Activated T-helper 2 cell treated with anti-CD3 and anti-CD28 coated beads, Interferon-gamma antibody, Interleukin-2, Interleukin-4, amounts not matched to agents 10 μg/mL and 5 μg/mL and 100 μg/mL, durations not matched to agents 14 hours and 24 hours and 36 hours (primary cell): Measurements from ENCODE around the gene KDM3A. TPM values are rescaled to one million over a fixed set of nuclear protein-coding genes. Genes with fewer than 3 reads are reported as not detected.
A peak's percentile ranks its signal among the peaks of the same experiment; 100 is the strongest.

ENCODE experiments used
- DNase-seq: peaks from one replicate; pipeline ENCODE4 v3.0.0; 2021; ENCODE audit warnings: low spot score
- H3K27ac Mint-ChIP-seq: one replicate; pipeline ENCODE4 v1.8.0; 2021; ENCODE audit warnings: mixed read lengths
- H3K27me3 Mint-ChIP-seq: one replicate; pipeline ENCODE4 v1.8.0; 2021; ENCODE audit warnings: low read depth, mixed read lengths
- H3K36me3 Mint-ChIP-seq: one replicate; pipeline ENCODE4 v1.8.0; 2021; ENCODE audit warnings: low read depth, mixed read lengths
- H3K4me1 Mint-ChIP-seq: one replicate; pipeline ENCODE4 v1.8.0; 2021; ENCODE audit warnings: low read depth, mixed read lengths
- H3K4me3 Mint-ChIP-seq: one replicate; pipeline ENCODE4 v1.8.0; 2021; ENCODE audit warnings: low read depth, mild to moderate bottlenecking, moderate library complexity, mixed read lengths
- H3K9me3 Mint-ChIP-seq: one replicate; pipeline ENCODE4 v1.8.0; 2021; ENCODE audit warnings: mixed read lengths
- intact Hi-C: fragments of 100-400 bp; cut with micrococcal nuclease; formaldehyde crosslinking; loops from one replicate; pipeline ENCODE4 v1.15.1; 2023
- total RNA-seq: library from RNA; stranded (reverse); gene quantifications from 2 replicates; pipeline ENCODE4 v1.2.3, GENCODE V29; 2022

The KDM3A gene
- total RNA-seq, 1 donor from 2014 or later = 74.5 TPM

DNA sequence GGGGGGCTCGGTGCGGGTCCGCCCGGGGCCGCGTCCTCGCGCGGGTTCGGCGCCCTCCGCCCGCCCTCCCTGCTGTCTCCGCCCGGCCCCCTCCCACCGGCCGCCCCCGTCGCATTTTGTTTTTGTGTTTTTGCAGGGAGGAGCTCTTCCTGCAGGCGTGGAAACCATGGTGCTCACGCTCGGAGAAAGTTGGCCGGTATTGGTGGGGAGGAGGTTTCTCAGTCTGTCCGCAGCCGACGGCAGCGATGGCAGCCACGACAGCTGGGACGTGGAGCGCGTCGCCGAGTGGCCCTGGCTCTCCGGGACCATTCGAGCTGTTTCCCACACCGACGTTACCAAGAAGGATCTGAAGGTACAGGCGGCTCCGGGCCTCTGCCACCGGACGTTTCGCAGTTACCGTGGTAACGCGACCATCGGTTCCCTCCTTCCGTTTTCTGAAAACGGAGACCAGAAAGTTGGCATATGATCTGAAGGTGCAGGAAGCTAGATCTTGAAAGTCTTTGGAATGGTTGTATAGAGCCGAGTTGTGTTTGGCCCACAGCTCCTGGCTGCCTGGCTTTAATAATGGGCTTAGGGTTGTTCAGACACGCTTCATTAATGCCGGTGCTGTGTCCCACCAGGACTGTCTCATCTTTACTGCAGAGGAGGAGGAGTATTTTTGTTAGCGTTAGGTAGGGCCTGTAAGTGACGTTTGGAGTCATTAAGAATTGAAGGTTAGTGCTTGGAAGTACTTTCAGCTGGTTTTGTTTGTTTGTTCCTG lies 891 bp downstream of the KDM3A start:
- peaks cover 43% of the 10 kb centered on the region for H3K4me1 Mint-ChIP-seq
- peaks cover 71% of the 10 kb centered on the region for H3K36me3 Mint-ChIP-seq
- DNase-seq = peak; percentile 65
- intact Hi-C loops = loop anchor here (2.0 to 5.0 kb wide), 9 partner anchors 23 to 590 kb away; partner anchors contain the start of genes CHMP3, IMMT, POLR1A and PTCD3
- peaks cover 33% of the 10 kb centered on the region for H3K9me3 Mint-ChIP-seq
- peak overlapping the region; percentile 94 for H3K27ac Mint-ChIP-seq
- peak overlapping the region; percentile 93 for H3K4me3 Mint-ChIP-seq
- H3K27me3 Mint-ChIP-seq = no peaks in the 10 kb centered on the region

GRCh38 chr2:86442642-86443005 lies 1.5 kb downstream of the KDM3A start:
- peak overlapping the region; percentile 93 for H3K4me3 Mint-ChIP-seq
- H3K36me3 Mint-ChIP-seq = peaks cover 77% of the 10 kb centered on the region
- H3K27ac Mint-ChIP-seq = peak overlapping the region; percentile 94
- H3K27me3 Mint-ChIP-seq = no peaks in the 10 kb centered on the region
- peaks cover 28% of the 10 kb centered on the region for H3K9me3 Mint-ChIP-seq
- peaks cover 47% of the 10 kb centered on the region for H3K4me1 Mint-ChIP-seq
- intact Hi-C loops = loop anchor here (2.0 to 5.0 kb wide), 5 partner anchors 22 to 590 kb away; partner anchors contain the start of genes POLR1A and PTCD3
- peak; percentile 78 for DNase-seq

- H3K4me1 Mint-ChIP-seq = peaks cover 58% of the 10 kb centered on the region
- peak overlapping the region; percentile 8 for H3K27ac Mint-ChIP-seq
- peak overlapping the region; percentile 93 for H3K4me3 Mint-ChIP-seq
- intact Hi-C loops = loop anchor here (2.0 to 5.0 kb wide), 5 partner anchors 21 to 591 kb away; partner anchors contain the start of genes POLR1A and PTCD3
- H3K27me3 Mint-ChIP-seq = no peaks in the 10 kb centered on the region
- peaks cover 17% of the 10 kb centered on the region for H3K9me3 Mint-ChIP-seq
- peaks cover 85% of the 10 kb centered on the region for H3K36me3 Mint-ChIP-seq
- no peak for DNase-seq
Measured at GRCh38 chr2:86443631-86444350, 2.6 kb downstream of the KDM3A start.

DNA sequence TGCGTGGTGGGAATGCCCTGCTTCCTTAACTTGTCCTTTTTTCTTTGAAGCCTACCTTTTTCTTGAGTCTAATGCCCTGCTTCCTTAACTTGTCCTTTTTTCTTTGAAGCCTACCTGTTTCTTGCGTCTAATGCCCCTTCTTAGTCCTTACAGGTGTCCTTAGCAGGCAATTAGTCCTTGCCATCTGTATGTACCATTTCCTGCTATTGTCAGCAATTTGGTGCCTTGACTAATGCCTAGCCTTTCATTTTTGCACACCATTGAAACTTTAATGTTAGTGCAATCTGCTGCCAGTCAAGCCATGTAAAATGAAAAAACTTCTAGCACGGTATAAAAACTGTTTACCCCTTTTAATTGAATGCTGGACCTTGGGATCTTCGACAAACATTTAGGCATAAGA lies 4.3 kb downstream of the KDM3A start:
- no peak overlapping the region for H3K4me3 Mint-ChIP-seq
- H3K27ac Mint-ChIP-seq = peak overlapping the region; percentile 3
- peaks cover 2% of the 10 kb centered on the region for H3K9me3 Mint-ChIP-seq
- peaks cover 88% of the 10 kb centered on the region for H3K36me3 Mint-ChIP-seq
- intact Hi-C loops = no loop called here
- H3K4me1 Mint-ChIP-seq = peaks cover 68% of the 10 kb centered on the region
- DNase-seq = no peak
- no peaks in the 10 kb centered on the region for H3K27me3 Mint-ChIP-seq

DNA sequence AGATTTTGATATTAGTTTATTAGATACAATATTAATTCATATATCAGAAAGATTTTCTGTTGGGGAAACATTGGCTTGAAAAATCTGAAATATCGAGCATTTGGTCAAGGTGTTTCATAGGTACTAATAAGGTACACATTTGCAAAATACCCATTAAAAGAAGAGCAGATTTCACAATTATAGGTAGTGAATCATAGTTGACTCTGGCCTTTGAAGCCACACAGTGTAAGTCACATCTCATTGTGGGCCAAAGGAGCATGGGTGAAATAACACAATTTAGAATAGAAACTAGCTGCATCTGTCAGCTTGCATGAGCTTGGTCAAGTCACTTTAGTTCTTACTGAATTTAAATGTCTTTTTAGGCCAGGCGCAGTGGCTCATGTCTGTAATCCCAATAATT lies 4.9 kb downstream of the KDM3A start:
- H3K4me1 Mint-ChIP-seq = peaks cover 68% of the 10 kb centered on the region
- H3K4me3 Mint-ChIP-seq = no peak overlapping the region
- H3K36me3 Mint-ChIP-seq = peaks cover 91% of the 10 kb centered on the region

DNA sequence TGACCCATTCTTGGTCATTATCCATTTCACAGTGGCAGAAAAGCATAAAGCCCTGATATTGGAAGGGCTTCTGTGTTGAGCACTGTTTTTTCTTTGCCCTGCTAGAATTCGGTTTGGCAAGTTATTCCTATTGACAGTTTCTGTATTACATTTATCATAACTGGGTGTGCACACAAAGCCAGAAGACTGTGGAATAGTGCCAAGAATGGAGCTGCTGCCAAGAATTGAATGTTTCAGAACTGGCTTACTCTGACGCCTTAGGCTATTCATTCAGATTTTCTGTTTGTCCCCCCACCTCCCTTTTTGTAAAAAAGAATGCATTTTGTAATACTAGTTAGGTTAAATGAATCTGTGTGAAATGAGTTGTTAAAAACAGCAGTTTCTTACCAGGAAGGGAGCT lies 12.7 kb downstream of the KDM3A start:
- no peak overlapping the region for H3K4me3 Mint-ChIP-seq
- H3K9me3 Mint-ChIP-seq = no peaks in the 10 kb centered on the region
- H3K27ac Mint-ChIP-seq = no peak overlapping the region
- intact Hi-C loops = no loop called here
- H3K4me1 Mint-ChIP-seq = peaks cover 19% of the 10 kb centered on the region
- peaks cover 94% of the 10 kb centered on the region for H3K36me3 Mint-ChIP-seq
- H3K27me3 Mint-ChIP-seq = no peaks in the 10 kb centered on the region
- no peak for DNase-seq

More for the DNA sequence above, 4.9 kb downstream of the KDM3A start:
- Mint-ChIP-seq H3K27me3 (no peaks in the 10 kb centered on the region), H3K27ac (no peak overlapping the region), H3K9me3 (no peaks in the 10 kb centered on the region)
- DNase-seq = no peak
- intact Hi-C loops = no loop called here

- Mint-ChIP-seq H3K4me3 (no peak overlapping the region), H3K27me3 (no peaks in the 10 kb centered on the region), H3K36me3 (peaks cover 94% of the 10 kb centered on the region), H3K27ac (no peak overlapping the region), H3K4me1 (peaks cover 15% of the 10 kb centered on the region), H3K9me3 (no peaks in the 10 kb centered on the region)
- no peak for DNase-seq
- intact Hi-C loops = no loop called here
Measured at GRCh38 chr2:86454238-86454637, 13.1 kb downstream of the KDM3A start.

DNA sequence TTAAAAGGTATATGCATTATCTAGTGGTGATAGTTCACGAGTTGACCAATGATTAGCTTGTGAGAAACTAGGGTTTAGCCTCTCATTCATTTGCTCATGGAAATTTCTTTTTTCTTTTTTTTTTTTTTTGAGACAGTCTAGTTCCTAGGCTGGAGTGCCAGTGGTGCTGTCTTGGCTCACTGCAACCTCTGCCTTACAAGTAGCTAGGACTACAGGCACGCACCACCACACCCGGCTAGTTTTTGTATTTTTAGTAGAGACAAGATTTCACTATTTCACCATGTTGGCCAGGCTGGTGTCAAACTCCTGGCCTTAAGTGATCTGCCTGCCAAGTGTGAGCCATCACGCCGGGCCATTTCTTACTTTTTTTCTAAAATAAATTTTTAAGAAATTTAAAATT lies 14.0 kb downstream of the KDM3A start:
- Mint-ChIP-seq H3K9me3 (no peaks in the 10 kb centered on the region), H3K4me1 (peaks cover 9% of the 10 kb centered on the region), H3K27ac (no peak overlapping the region), H3K4me3 (no peak overlapping the region), H3K27me3 (no peaks in the 10 kb centered on the region), H3K36me3 (peaks cover 94% of the 10 kb centered on the region)
- no peak for DNase-seq
- intact Hi-C loops = no loop called here

GRCh38 chr2:86461042-86461743 lies 20.0 kb downstream of the KDM3A start:
- no peak overlapping the region for H3K27ac Mint-ChIP-seq
- H3K4me3 Mint-ChIP-seq = no peak overlapping the region
- no peak for DNase-seq
- no peaks in the 10 kb centered on the region for H3K9me3 Mint-ChIP-seq
- intact Hi-C loops = loop anchor here (5.0 kb wide), 1 partner anchor 161 kb away; the partner anchor contains the start of gene RNF103
- H3K4me1 Mint-ChIP-seq = peaks cover 29% of the 10 kb centered on the region
- peaks cover 92% of the 10 kb centered on the region for H3K36me3 Mint-ChIP-seq
- no peaks in the 10 kb centered on the region for H3K27me3 Mint-ChIP-seq

DNA sequence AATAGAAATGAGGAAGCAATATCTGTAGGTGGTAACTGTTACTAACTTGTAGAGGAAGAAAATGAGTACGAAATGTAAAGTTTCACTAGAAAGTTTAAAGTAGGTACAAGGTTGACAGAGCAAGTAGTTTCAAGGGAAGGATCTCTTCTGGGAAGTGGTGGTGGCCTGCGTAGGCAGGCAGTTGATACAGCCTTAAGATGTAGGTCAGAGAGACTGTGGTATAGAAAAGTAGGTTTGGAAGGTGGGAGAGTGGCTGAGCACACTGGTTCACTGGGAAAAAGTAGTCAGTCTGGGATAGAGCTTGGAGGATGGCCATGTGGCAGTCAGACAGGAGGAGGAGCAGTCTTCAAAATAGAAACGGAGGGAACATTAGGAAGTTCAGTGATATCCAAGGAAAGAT lies 23.5 kb downstream of the KDM3A start:
- Mint-ChIP-seq H3K4me1 (peaks cover 52% of the 10 kb centered on the region), H3K27ac (peak overlapping the region; percentile 75), H3K36me3 (peaks cover 92% of the 10 kb centered on the region), H3K27me3 (no peaks in the 10 kb centered on the region), H3K9me3 (no peaks in the 10 kb centered on the region), H3K4me3 (peak overlapping the region; percentile 33)
- no peak for DNase-seq
- intact Hi-C loops = loop anchor here (2.0 to 5.0 kb wide), 2 partner anchors 22 to 158 kb away; partner anchors contain the start of gene RNF103

- H3K27me3 Mint-ChIP-seq = no peaks in the 10 kb centered on the region
- H3K27ac Mint-ChIP-seq = no peak overlapping the region
- H3K4me1 Mint-ChIP-seq = peaks cover 56% of the 10 kb centered on the region
- no peak for DNase-seq
- H3K4me3 Mint-ChIP-seq = no peak overlapping the region
- H3K9me3 Mint-ChIP-seq = no peaks in the 10 kb centered on the region
- intact Hi-C loops = no loop called here
- H3K36me3 Mint-ChIP-seq = peaks cover 87% of the 10 kb centered on the region
Measured at GRCh38 chr2:86466306-86466705, 25.1 kb downstream of the KDM3A start.

DNA sequence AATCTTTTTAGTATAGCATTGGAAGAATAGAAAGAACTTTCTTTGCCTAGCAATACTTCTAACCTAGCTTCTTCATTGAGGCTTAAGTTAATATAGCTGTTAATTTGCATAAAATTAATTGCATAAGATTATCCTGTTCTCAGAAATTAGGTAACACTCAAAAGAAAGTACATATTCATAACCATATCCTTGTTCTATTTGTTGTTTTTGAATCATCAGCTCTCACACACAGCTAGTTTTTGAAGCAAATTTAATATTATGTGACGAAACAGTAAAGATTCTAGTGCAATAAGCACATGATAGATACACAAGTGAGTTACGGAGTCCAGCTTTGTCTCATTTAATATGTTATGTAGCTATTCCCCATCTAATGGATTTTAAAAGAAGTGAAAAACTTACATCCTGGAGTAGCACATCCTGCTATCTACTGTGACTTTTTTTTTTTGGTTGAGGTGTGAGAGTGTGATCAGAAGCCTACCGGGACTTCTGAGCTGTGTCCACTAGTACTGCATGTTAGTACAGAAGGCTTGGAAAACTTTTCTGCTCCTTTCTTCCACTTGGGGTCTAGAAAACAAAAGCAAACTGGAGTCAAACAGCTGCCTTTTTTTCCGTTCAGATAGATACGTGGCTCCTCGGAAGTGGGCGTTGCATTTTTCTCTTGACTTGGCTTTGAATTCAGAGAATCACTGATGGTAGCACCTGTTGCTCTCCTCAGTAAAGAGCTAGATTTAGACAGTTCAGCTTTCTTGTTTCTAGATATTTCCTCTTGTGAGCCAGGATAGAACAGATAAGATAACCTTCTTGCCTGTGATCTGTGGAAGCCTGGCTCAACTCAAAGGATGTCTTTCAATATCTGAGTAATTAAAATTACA lies 27.2 kb downstream of the KDM3A start:
- no peaks in the 10 kb centered on the region for H3K27me3 Mint-ChIP-seq
- peaks cover 61% of the 10 kb centered on the region for H3K4me1 Mint-ChIP-seq
- H3K36me3 Mint-ChIP-seq = peaks cover 90% of the 10 kb centered on the region
- intact Hi-C loops = no loop called here
- peak; percentile 40 for DNase-seq
- peak overlapping the region; percentile 58 for H3K4me3 Mint-ChIP-seq
- H3K27ac Mint-ChIP-seq = peak overlapping the region; percentile 89
- no peaks in the 10 kb centered on the region for H3K9me3 Mint-ChIP-seq
